GM12878 (cell line): Measurements from ENCODE around the gene PLEKHF1. TPM values are rescaled to one million over a fixed set of nuclear protein-coding genes. Genes with fewer than 3 reads are reported as not detected.

Experiments used
- ATAC-seq: fragments of 200-7000 bp; cut with Tn5 transposase; 3 replicates; pipeline ENCODE4 v1.9.1; 2020; ENCODE audit warnings: mild to moderate bottlenecking, moderate library complexity
- BruUV-seq: library from RNA; stranded (reverse); fragments of 400-500 nt; replicated peaks from 2 replicates; lab custom pipeline; 2021; lab: Mats Ljungman, UMichigan
- CTCF ChIA-PET: fragments of 300-600 bp; sonication (Branson Sonifier 250); formaldehyde crosslinking; extraction: SDS; loops from one replicate; lab custom pipeline; 2021; ENCODE audit warnings: inconsistent platforms; lab: Yijun Ruan, JAX
- POLR2A ChIA-PET: fragments of 350-600 bp; formaldehyde crosslinking; extraction: SDS; loops from one replicate; lab custom pipeline; 2021; ENCODE audit warnings: inconsistent platforms; lab: Charles Lee
- RAD21 ChIA-PET: fragments of 300-600 bp; sonication (Branson Sonifier 250); formaldehyde crosslinking; loops from one replicate; lab custom pipeline; 2023; ENCODE audit warnings: antibody characterized with exemption; ENCODE audit not compliant: unreplicated experiment; lab: Charles Lee
- SMC1A ChIA-PET: fragments of 300-600 bp; sonication (Branson Sonifier 250); formaldehyde crosslinking; loops from one replicate; lab custom pipeline; 2023; ENCODE audit not compliant: unreplicated experiment, uncharacterized antibody; lab: Charles Lee
- DNase-seq: peaks from one replicate; pipeline ENCODE4 v3.0.0-alpha.2; 2011; ENCODE audit warnings: low read depth, low spot score
- FAIRE-seq: peaks from 3 replicates; lab custom pipeline; 2011; peaks lifted over from hg19 to GRCh38; lab: Jason Lieb, UNC
- H2AFZ ChIP-seq: 2 replicates; pipeline ENCODE4 v1.6.0; 2011; ENCODE audit warnings: low read depth, low read length, control low read depth; ENCODE audit not compliant: control insufficient read depth
- H3K27ac ChIP-seq: 2 replicates; pipeline ENCODE4 v1.5.1; 2011; ENCODE audit warnings: control low read depth; ENCODE audit not compliant: control insufficient read depth, insufficient read depth
- H3K27me3 ChIP-seq, 2 experiments: replicated peaks in 1 of 2; 2 replicates each; pipeline versions ENCODE4 v1.6.0 to v1.6.1; 2011; ENCODE audit warnings: low read length in 1 of 2; ENCODE audit not compliant: control insufficient read depth in 2 of 2, insufficient read depth in 2 of 2
- H3K36me3 ChIP-seq, 2 experiments: 2 replicates each; pipeline ENCODE4 v1.5.1; 2011; ENCODE audit warnings: low read length in 1 of 2; ENCODE audit not compliant: control insufficient read depth in 2 of 2, insufficient read depth in 2 of 2
- H3K4me1 ChIP-seq: 2 replicates; pipeline ENCODE4 v1.6.1; 2011; ENCODE audit warnings: mild to moderate bottlenecking, low read length, moderate library complexity, mixed read lengths; ENCODE audit not compliant: control insufficient read depth, insufficient read depth
- H3K4me2 ChIP-seq: 2 replicates; pipeline ENCODE4 v1.6.0; 2011; ENCODE audit warnings: control low read depth; ENCODE audit not compliant: control insufficient read depth, insufficient read depth
- H3K4me3 ChIP-seq: fragments of 200-600 bp; sonication (generic); 2 replicates; pipeline ENCODE4 v1.5.1; 2016
- H3K79me2 ChIP-seq: 2 replicates; pipeline ENCODE4 v1.6.0; 2011; ENCODE audit warnings: low read length; ENCODE audit not compliant: control insufficient read depth, insufficient read depth
- H3K9ac ChIP-seq: 2 replicates; pipeline ENCODE4 v1.8.0; 2011; ENCODE audit warnings: low read length, control low read depth, mixed read lengths; ENCODE audit not compliant: control insufficient read depth, insufficient read depth
- H3K9me3 ChIP-seq: replicated peaks from 3 replicates; pipeline ENCODE4 v1.5.1; 2011; ENCODE audit warnings: mild to moderate bottlenecking, low read length; ENCODE audit not compliant: control insufficient read depth, insufficient read depth
- H4K20me1 ChIP-seq: 2 replicates; pipeline ENCODE4 v1.6.0; 2011; ENCODE audit not compliant: control insufficient read depth, insufficient read depth
- CEBPZ ChIP-seq: fragments of 150-350 bp; IDR thresholded peaks from 2 replicates; pipeline ENCODE4 v1.6.1; 2016; ENCODE audit warnings: low read depth, low read length
- HCFC1 ChIP-seq: fragments of 150-350 bp; IDR thresholded peaks from 2 replicates; pipeline ENCODE4 v1.6.1; 2014; ENCODE audit warnings: low read length
- HSF1 ChIP-seq: fragments of 150-350 bp; IDR thresholded peaks from 2 replicates; pipeline ENCODE4 v1.6.1; 2014; ENCODE audit warnings: mild to moderate bottlenecking, low read depth, low read length
- IKZF1 ChIP-seq: fragments of 450-650 bp; conservative IDR thresholded peaks from 2 replicates; pipeline ENCODE4 v1.6.1; 2017; ENCODE audit warnings: antibody characterized with exemption, mild to moderate bottlenecking
- LARP7 ChIP-seq: fragments of 450-650 bp; IDR thresholded peaks from 2 replicates; pipeline ENCODE4 v1.6.1; 2017; ENCODE audit warnings: mild to moderate bottlenecking
- NKRF ChIP-seq: fragments of 450-650 bp; conservative IDR thresholded peaks from 2 replicates; pipeline ENCODE4 v1.6.1; 2017; ENCODE audit warnings: mild to moderate bottlenecking, moderate library complexity
- NR2C2 ChIP-seq: IDR thresholded peaks from 2 replicates; pipeline ENCODE4 v1.6.1; 2011; ENCODE audit warnings: borderline replicate concordance, low read depth; ENCODE audit not compliant: control insufficient read depth, insufficient read length
- NR2F1 ChIP-seq: fragments of 450-650 bp; conservative IDR thresholded peaks from 2 replicates; pipeline ENCODE4 v1.6.1; 2017; ENCODE audit warnings: mild to moderate bottlenecking
- POLR2A ChIP-seq: IDR thresholded peaks from 2 replicates; pipeline ENCODE4 v1.6.1; 2011; ENCODE audit warnings: low read depth, mild to moderate bottlenecking, low read length
- RAD51 ChIP-seq: fragments of 450-650 bp; IDR thresholded peaks from 2 replicates; pipeline ENCODE4 v1.6.1; 2016; ENCODE audit warnings: moderate library complexity, mild to moderate bottlenecking, inconsistent platforms
- REST ChIP-seq: IDR thresholded peaks from 2 replicates; pipeline ENCODE4 v1.6.1; 2012; ENCODE audit warnings: mild to moderate bottlenecking, low read depth, low read length
- RUNX3 ChIP-seq: IDR thresholded peaks from 2 replicates; pipeline ENCODE4 v1.6.1; 2012; ENCODE audit warnings: low read length, inconsistent platforms
- SPI1 ChIP-seq: IDR thresholded peaks from 2 replicates; pipeline ENCODE4 v1.6.1; 2011; ENCODE audit warnings: low read depth, mild to moderate bottlenecking, low read length, moderate library complexity, borderline replicate concordance; ENCODE audit not compliant: insufficient read depth
- YBX1 ChIP-seq: fragments of 450-650 bp; IDR thresholded peaks from 2 replicates; pipeline ENCODE4 v1.6.1; 2016; ENCODE audit warnings: antibody characterized with exemption
- ZNF207 ChIP-seq: fragments of 450-650 bp; IDR thresholded peaks from 2 replicates; pipeline ENCODE4 v1.6.1; 2014; ENCODE audit warnings: antibody characterized with exemption, mild to moderate bottlenecking, borderline replicate concordance
- WGBS: methylation state at CpG from one replicate; pipeline ENCODE4 v1.1.6; 2016; ENCODE audit warnings: low lambda C conversion rate; ENCODE audit not compliant: insufficient replicate concordance, insufficient coverage; ENCODE audit errors: missing lambda C conversion rate; 5-methylcytosine and 5-hydroxymethylcytosine counted together
- in situ Hi-C: fragments of 300-500 bp; cut with MboI; formaldehyde crosslinking; loops from 9 replicates; pipeline ENCODE4 v1.14.3; 2018; ENCODE audit warnings: mixed read lengths
- intact Hi-C: fragments of 100-400 bp; cut with micrococcal nuclease; formaldehyde crosslinking; loops from one replicate; pipeline ENCODE4 v1.14.2; 2022; ENCODE audit not compliant: unreplicated experiment
- polyA plus RNA-seq, 11 experiments: library from polyadenylated mRNA; depleted of rRNA in 4 of 11; unstranded in 6 of 11; stranded (reverse) in 5 of 11; fragments of >200 nt; fragmentation: Nextera tagmentation in 4 of 11; fragmentation: Illumina TruSeq in 1 of 11; extraction: Ambion mirVana in 4 of 11; extraction: Trizol in 1 of 11; gene quantifications; 1 replicate in 1 of 11; 2 replicates in 10 of 11; pipeline versions ENCODE4 v1.2.1 to v1.2.3, GENCODE V29; 2011 to 2016; ENCODE audit warnings: inconsistent platforms in 2 of 11, missing spikeins in 2 of 11, low read depth in 1 of 11
- total RNA-seq, 4 experiments: library from RNA; depleted of rRNA in 3 of 4; stranded (reverse); fragments of >200 nt in 3 of 4; fragmentation: Illumina TruSeq in 1 of 4; extraction: Trizol in 1 of 4; gene quantifications; 2 replicates each; pipeline versions ENCODE4 v1.2.1 to v1.2.3, GENCODE V29; 2013 to 2021

PLEKHF1 gene
- total and polyA plus RNA-seq, 10 of the 15 experiments (the other 5 are each of a cell fraction or from before 2014, with no cell fraction given) = 0.10 to 20.3 (median 15.3) TPM

- no peak for FAIRE-seq
- no peak for ATAC-seq
- Histone ChIP-seq H3K27ac (no peak overlapping the region), H3K27me3 (no peaks in the 10 kb centered on the region), H3K4me1 (peaks cover 2% of the 10 kb centered on the region; the same call in 1 of the 2 replicates), H3K9me3 (no peaks in the 10 kb centered on the region), H3K4me2 (no peak overlapping the region), H4K20me1 (no peaks in the 10 kb centered on the region), H3K9ac (no peak overlapping the region), H3K4me3 (no peak overlapping the region), H3K79me2 (no peaks in the 10 kb centered on the region), H2AFZ (no peak overlapping the region), H3K36me3 (no peaks in the 10 kb centered on the region)
- ChIA-PET CTCF (no interaction called here), SMC1A (no interaction called here), POLR2A (no interaction called here), RAD21 (no interaction called here)
- no peak for DNase-seq
- WGBS = 72% methylated on average over 16 of the region's 16 CpGs
- in situ Hi-C loops = no loop called here
- intact Hi-C loops = no loop called here
- BruUV-seq = no TSS peak
- TF ChIP-seq YBX1 = no peak
- TF ChIP-seq NR2F1 = no peak
- no peak for TF ChIP-seq RAD51
- no peak for TF ChIP-seq ZNF207
- no peak for TF ChIP-seq LARP7
- no peak for TF ChIP-seq HSF1
- TF ChIP-seq IKZF1 = no peak
- no peak for TF ChIP-seq NR2C2
- no peak for TF ChIP-seq SPI1
- TF ChIP-seq RUNX3 = no peak
- no peak for TF ChIP-seq REST
- no peak for TF ChIP-seq NKRF
- no peak for TF ChIP-seq HCFC1
- TF ChIP-seq POLR2A = no peak
- TF ChIP-seq CEBPZ = no peak
Observed at GRCh38 chr19:29628661-29629385, 36.4 kb upstream of the PLEKHF1 start.
